ENCODE results near the gene DPEP2. TPM values are rescaled to one million over a fixed set of nuclear protein-coding genes. Genes with fewer than 3 reads are reported as not detected.

Gene DPEP2
- total RNA-seq, 1 experiment from 2014 or later, result not detected

- DNase-seq (ENCODE audit: low read depth, low spot score) (no peak), ATAC-seq (no peak)
- H3K79me2 ChIP-seq (ENCODE audit: insufficient read depth, low read length), result no peaks in the 10 kb centered on the region
- no peak overlapping the region for H3K9ac ChIP-seq (ENCODE audit: low read length)
- POLR2A ChIA-PET, result no interaction called here
- no peaks in the 10 kb centered on the region for H3K9me2 ChIP-seq (ENCODE audit: insufficient read depth)
- no peaks in the 10 kb centered on the region for H3K27me3 ChIP-seq (ENCODE audit: insufficient read depth, low read length)
- TF ChIP-seq SP1 (IDR thresholded peaks at IDR 0.05; ENCODE audit: low read depth) (no peak), RAD21 (IDR thresholded peaks at IDR 0.05; ENCODE audit: low read depth) (no peak), SIN3A (IDR thresholded peaks at IDR 0.05; ENCODE audit: low read depth) (no peak), FOSL1 (IDR thresholded peaks at IDR 0.05; ENCODE audit: low read depth) (no peak), ELF1 (IDR thresholded peaks at IDR 0.05; ENCODE audit: borderline replicate concordance, low read depth) (no peak), YY1 (IDR thresholded peaks at IDR 0.05; ENCODE audit: extremely low read depth, insufficient replicate concordance, low read depth, low read length) (no peak), ZBTB33 (IDR thresholded peaks at IDR 0.05; ENCODE audit: extremely low read depth, insufficient replicate concordance, low read length) (no peak), POLR2AphosphoS5 (IDR thresholded peaks at IDR 0.05; ENCODE audit: low read depth, low read length) (no peak)
- intact Hi-C loops (cut with micrococcal nuclease), result no loop called here
- H3K4me2 ChIP-seq (ENCODE audit: low read length), result no peak overlapping the region
- H3K27ac ChIP-seq (ENCODE audit: low read depth, low read length), result no peak overlapping the region
- no peak overlapping the region for H2AFZ ChIP-seq (ENCODE audit: low read depth, low read length, poor library complexity, severe bottlenecking)
- H3K9me3 ChIP-seq (ENCODE audit: control insufficient read depth in 1 of 2, insufficient read depth in 1 of 2, low read depth in 1 of 2, low read length in 2 of 2), result no peaks in the 10 kb centered on the region
- H4K20me1 ChIP-seq (ENCODE audit: insufficient read depth), result no peaks in the 10 kb centered on the region
- H3K4me3 ChIP-seq (replicated peaks in 1 of 2; ENCODE audit: low read depth in 1 of 2, low read length in 2 of 2), result no peak overlapping the region
- H3K4me1 ChIP-seq (ENCODE audit: control insufficient read depth in 1 of 2, insufficient read depth in 2 of 2, low read length in 2 of 2), result no peaks in the 10 kb centered on the region
- RAD21 ChIA-PET (ENCODE audit: low non-redundant PET in 1 of 2, low total read pairs in 2 of 2, uncharacterized antibody in 2 of 2, unreplicated experiment in 2 of 2), result no interaction called here
- H3K36me3 ChIP-seq (ENCODE audit: control insufficient read depth in 1 of 2, insufficient read depth in 2 of 2, low read length in 2 of 2), result no peaks in the 10 kb centered on the region
- BruUV-seq (replicated peaks), result no TSS peak
- CTCF ChIA-PET, result interaction anchor here (0.6 kb wide), 1 partner anchor 54 kb away, joined by 3 read pairs; no protein-coding TSS in a partner anchor
These were observed 12.3 kb downstream of the DPEP2 start for GRCh38 chr16:67986949-67987348.
